ENCODE data around the gene KLHL29. TPM values are rescaled to one million over a fixed set of nuclear protein-coding genes. Genes with fewer than 3 reads are reported as not detected.

KLHL29 gene
- total RNA-seq, 1 donor from 2014 or later: 2.3 TPM

DNA sequence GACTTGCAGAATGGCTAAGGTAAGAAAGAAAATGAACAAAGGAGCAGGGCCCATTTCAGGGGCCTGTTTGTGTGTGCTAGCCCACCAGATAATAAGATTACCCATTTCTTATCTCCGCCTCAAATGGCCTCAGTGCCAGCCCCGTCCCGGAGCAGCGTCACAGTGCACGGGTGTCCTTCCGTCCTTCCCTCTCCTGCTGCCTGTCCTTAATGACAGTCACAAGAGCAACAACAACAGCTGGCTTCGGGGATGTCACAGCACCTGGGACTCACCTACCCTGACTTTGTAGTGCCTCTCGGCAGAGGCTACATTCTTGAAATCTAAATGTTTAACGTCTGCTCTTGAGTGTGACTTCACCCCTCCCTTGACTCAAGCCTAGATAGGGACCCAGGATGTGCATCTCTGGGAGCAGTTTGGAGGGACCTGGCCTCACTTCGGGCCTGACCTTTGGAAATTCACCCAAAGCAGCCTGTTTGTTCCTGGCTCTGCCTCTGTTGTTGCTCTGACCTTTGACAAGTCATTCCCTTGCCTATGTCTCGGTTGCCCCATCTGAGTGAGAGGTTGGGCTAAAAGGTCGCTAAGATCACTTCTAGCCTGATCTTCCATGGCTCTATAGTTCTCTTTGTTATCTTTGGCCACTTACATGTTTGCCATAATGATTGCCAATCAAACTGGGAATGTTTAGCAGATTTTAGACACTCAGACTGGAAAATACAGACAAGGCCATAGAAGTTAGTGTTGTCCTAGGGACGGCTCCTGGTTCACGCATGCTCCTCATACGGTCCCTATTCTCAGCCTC lies 122.5 kb downstream of the KLHL29 start:
- ATAC-seq (peak; percentile 54), DNase-seq (ENCODE audit: low spot score) (no peak)

DNA sequence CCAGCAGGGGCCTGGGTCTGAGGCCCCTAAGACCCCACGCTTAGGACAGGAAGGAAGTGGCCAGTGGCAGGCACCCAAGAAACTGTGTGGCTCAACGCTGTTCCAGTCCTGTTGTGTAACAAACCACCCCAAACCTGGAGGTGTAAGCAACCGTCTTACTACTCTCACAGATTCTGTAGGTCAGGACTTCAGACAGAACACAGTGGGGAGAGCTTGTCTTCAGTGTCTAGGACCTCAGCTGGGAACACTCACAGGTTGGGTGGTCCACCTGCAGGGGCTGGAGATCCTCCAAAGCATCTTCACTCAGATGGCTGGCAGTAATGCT lies 123.0 kb downstream of the KLHL29 start:
- no peak for ATAC-seq
- no peak for DNase-seq (ENCODE audit: low spot score)

DNA sequence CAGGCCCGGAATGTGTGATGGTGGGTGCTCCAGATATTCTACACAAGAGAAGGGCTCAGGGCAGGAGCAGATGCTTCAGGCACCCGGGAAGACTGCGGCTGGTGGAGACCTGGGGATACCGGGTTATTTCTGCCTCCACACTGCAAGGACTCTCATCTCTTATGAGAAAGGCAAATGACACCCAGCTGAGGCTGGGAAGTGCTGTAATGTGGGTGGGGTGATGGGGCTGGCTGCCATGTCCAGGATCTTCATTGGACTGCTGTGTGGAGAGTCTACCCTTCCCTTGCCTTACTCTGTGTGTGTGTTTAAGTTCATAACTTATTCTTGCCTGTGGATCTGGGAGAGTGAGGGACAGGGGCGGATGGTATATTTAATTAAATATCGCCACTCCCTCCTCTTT lies 124.1 kb downstream of the KLHL29 start:
- DNase-seq (ENCODE audit: low spot score): no peak
- ATAC-seq: no peak

DNA sequence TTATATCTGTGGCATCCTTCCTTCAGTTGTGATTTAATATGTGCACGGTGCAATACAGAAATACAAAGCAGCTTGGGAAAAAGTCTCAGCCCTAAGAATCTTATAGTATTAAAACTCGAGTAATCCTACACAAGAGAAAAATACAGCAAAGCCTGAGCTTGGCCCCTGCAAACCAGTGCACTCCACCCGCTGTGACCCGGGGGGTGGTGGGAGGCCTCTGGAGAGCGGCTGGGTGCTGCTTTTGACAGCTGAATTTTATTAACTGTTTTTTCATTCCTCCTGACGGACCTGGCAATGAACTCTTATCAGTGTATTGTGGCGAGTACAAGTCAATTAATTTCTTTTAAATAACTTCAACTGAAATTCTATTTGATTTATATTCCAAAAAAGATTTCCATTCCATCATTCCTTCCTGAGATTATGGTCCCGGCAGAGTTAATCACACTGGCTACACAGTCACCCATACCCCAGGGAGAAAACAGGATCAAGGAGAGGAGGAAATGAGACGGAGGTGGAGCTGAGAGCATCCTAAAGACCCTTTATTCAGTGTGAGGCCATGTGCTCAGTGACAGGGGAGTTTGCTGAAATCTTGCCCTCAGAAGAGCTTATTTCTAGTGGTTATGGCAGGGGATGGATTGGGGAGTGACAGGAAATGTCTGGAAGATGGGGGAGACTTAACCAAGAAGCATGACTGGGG lies 124.8 kb downstream of the KLHL29 start:
- ATAC-seq (no peak), DNase-seq (ENCODE audit: low spot score) (no peak)

DNA sequence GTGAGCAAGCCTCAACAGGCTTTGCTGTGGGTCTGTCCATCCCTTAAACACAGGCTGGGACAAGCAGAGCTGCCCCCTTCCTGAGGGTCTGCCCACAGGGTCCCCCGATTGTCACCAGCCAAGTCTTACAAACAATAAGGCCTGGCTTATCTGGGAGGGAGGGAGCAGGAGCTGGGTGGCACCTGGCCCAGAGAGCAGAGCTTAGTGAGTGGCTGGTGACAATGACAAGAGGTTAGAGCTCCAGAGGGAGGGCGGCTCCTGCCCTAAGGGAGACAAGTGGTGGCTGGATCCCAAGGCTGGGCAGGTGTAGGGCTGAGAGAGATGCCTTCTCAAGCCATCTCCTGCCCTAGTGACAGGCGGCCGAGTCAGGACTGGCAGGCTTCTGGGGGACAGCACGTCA lies 125.5 kb downstream of the KLHL29 start:
- no peak for ATAC-seq
- DNase-seq (ENCODE audit: low spot score): no peak

DNA sequence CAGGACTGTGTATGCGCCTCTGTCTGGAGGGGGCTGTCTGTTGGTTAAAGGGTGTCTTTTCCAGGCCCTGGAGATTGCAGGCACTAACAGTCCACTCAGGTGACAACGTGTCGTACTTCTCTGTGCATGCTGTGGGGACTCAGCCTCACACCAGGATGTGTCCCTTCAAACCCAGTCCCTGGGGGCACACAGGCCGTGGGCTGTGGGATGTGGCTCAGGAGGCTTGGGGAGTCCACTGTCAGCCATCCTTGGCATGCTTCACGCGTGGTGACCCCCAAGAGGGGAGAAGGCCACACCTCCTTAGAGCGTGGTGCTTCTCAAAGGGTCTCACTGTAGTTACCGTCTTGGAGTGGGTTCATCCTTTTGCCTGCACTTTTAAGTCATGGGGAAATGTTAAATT lies 127.8 kb downstream of the KLHL29 start:
- ATAC-seq: no peak
- no peak for DNase-seq (ENCODE audit: low spot score)

DNA sequence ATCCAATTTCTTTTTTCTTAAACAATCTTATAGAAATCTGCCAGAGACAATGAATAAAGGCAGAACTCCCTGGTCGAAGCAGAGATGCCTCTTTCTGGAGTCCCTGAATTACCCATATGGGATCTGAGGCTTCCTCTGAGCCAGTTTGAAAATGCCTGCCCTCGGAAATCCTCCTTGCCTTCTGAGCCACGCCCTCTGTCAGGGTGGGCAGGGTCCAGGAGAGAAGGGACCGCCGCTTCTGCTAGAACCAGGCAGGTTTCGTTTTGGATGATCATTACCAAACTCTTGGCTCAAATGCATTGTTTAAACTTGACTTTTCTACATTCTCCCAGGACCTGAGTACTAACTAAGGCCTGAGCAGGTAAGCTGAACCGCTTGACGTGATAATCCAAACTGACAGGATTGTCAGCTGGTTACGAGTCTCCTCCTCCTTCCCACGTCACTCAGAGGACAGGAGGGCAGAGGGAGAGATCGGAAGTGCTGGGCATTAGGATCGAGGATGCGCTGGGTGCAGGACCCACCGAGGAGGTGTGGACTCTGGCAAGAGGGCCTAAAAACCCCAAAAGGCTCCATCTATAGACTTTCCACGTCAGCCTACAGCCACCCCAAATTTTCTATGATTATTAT lies 128.4 kb downstream of the KLHL29 start:
- DNase-seq (ENCODE audit: low spot score): no peak

DNA sequence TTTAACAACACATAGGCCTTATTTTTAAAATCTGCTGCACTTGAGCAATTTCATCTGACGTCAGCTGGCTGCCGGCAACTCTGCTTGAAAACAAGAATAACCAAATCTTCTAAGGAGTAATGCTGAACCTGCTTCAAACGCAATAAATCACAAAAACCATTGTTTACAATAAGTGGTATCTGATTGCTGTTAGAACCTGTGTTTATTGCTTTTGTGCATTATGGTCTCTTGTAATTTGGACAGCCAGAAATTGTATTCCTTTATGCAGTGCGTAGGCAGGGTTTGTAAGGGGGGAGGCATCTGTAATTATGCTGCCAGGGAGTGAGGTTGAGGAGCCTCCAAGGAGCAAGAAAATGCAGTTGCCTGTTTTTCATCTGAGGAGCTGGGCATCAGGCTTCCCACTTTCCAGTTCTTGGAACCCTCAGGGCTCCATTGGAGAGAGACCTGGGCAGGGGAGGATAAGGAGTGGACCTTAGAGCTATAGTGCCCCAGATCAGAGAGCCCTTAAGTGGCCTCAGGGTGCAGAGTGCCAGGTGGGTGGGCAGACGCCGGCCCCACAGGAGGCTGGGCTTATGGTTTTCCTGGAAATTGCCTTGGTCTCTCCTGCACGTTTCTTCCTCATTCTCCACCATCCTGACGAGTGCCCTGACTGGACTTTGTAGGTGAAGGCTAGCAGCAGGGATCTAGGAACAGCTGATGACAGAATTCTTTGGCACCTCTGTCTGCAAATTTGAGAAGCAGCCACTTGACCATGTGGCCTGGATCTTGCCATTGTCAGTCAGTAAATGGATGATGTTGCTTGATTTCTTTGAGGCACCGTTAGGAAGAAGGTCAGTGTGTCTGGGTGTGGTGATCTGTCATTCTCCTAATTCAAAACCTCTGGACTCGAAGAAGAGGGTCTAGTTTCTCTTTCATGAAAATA lies 129.2 kb downstream of the KLHL29 start:
- DNase-seq (ENCODE audit: low spot score) (no peak), ATAC-seq (no peak)

More for the DNA sequence above, 128.4 kb downstream of the KLHL29 start:
- peak; percentile 13 for ATAC-seq

DNA sequence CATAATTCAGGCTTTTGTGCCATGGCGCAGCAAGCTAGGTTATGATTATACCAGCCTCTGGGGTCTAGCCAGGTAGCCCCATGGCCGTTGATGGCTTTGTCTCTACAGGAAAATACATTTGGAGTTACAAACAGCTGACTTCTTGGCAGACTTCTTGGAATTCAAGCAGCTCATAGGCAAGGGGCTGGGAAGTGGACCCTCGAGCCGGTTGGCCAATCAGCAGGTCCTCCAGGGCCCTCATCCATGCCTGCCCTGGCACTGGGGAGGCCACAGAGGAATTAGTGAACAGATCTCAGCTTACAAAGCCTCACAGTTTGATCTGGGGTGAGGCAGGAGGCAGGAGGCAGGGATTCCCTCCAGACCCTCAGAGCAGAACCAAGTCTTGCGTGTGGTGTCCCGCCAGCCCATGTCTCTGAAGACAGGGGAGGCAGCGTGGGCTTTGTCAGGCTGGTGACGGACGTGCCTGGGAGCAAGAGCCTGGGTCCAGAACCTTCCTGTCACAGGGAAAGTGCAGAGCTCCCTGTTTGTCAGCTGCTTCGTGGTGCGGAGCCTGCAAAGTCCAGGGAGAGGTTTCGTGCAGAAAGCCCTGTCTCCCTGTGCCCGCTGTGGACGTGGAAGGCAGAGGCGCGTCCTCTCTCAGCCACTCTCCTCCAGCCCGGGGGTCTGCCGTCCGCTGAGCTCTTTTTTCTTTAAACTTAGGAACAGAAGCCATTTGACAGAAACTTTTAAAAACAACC lies 131.7 kb downstream of the KLHL29 start:
- no peak for ATAC-seq
- DNase-seq (ENCODE audit: low spot score): no peak

DNA sequence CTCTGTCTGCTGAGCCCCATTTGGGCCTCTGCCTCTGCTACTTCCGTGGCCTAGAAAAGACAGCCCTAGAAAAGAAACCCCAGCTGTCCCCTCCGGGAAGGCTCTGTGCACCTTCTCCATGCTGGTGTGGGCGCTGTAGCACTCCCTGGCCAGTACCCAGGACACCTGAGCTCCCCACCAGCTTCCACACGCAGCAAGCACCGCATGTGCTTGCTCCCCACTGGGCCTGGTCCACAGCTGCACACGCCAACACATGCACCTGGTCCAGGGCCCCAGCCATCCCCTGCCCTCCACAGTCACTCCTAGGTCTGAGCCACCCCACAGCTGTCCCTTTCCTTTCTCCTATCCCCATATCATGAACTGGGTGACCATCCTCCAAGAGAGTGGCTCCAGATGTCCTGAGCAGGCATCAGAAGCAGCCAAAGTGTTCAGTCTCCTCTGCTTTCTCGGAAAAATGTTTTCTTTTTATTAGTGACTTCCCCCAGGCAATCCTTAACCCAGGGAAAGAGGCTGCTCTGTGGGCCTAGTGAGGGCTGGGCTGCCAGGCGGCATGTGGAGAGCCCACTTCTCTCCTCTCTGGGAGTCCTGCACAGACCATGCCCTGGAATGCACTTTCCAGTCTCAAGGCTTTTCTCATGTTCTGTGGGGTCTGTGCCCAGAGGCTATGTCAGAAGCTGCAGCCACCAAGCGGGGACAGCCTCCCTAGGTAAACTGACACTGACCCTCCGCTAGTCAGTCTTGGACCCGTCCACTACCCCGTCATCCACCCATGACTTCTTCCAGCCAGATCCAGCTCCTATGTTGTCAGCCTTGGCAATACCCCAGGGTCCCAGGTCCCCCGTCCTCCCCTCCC lies 133.7 kb downstream of the KLHL29 start:
- no peak for ATAC-seq

DNA sequence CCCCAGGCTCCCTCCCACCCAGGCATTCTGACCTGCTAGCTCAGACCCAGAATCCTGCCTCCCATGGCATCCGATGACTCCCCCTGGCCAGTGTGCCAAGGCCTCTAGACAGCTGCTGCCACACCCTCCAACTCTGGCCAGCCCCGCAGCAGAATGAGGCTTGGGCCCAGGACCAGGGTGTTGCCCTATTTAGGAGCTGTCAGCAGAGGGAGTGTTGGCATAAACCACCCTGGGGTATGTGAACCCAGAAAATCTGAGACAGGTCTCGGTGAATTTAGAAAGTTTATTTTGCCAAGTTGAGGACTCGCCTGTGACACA lies 134.3 kb downstream of the KLHL29 start:
- DNase-seq (ENCODE audit: low spot score) (no peak), ATAC-seq (no peak)

More for the DNA sequence above, 133.7 kb downstream of the KLHL29 start:
- DNase-seq (ENCODE audit: low spot score): no peak

DNA sequence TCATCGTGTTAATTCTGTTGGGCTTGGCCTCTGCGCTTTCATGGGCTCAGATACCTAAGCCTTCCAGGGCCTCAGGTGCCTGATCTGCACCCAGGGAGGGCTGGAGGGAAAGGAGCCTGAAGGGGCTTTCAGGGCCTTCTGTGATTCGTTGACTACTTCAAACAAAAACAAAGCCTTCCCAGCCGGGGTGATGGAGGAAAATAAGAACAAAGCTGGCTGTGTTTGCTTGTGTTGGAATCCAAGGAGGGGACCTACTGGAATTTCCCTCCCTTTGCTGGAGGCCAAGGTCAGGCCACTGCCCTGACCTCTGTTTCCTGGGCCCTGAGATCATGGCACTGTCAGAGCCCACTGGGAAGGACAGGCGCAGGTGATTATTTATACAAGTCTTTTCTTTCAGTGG lies 135.3 kb downstream of the KLHL29 start:
- DNase-seq (ENCODE audit: low spot score) (no peak), ATAC-seq (no peak)

DNA sequence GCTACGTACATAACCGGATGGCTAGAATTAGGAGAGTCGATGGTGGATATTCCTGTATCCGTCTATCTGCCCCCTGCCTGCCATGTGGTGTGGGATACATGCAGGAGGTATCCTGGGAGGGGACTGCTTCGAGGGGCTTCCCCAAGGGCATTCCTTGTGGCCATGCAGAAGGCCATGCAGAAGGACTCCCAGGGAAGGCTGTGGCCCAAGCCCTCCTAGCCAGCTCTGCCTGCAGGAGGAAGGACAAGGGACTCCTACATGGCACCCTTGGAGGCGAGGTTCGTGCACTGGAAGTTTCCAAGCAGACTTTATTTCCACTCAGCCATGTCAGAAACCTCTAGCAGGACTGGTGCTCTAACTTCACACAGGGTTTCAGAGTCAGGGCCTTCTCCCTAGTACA lies 136.1 kb downstream of the KLHL29 start:
- DNase-seq (ENCODE audit: low spot score) (no peak), ATAC-seq (no peak)

DNA sequence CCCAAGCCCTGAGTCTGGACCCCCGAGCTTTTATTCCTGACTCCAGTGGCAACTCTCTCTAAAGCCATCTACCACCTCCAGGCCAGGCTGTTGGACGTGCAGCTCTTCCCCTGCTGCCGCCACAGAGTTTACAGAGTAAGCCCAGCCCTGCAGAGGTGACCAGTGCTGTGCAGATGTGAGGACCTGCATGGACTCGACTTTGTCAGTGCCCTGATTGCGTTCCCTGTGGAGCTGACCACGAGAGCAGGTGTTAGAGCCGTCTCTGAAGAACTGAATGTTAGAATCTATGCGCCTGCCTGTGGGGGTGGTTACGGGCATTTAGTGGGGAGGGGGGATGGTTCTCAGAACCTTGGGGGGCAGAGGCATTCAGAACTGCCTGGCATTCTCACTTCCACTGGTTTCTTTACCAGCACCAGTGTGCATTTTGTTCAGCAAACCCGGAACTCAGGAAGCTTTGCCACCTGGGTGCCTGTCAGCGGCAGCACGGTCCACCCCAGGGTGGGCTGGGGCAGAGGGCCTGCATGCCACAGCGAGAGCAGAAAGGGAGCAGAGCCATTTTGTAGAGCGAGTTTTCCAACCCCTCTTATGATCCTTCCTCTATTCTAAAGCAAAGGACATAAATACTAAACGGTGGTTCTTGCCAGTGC lies 137.9 kb downstream of the KLHL29 start:
- no peak for ATAC-seq
- DNase-seq (ENCODE audit: low spot score): no peak

DNA sequence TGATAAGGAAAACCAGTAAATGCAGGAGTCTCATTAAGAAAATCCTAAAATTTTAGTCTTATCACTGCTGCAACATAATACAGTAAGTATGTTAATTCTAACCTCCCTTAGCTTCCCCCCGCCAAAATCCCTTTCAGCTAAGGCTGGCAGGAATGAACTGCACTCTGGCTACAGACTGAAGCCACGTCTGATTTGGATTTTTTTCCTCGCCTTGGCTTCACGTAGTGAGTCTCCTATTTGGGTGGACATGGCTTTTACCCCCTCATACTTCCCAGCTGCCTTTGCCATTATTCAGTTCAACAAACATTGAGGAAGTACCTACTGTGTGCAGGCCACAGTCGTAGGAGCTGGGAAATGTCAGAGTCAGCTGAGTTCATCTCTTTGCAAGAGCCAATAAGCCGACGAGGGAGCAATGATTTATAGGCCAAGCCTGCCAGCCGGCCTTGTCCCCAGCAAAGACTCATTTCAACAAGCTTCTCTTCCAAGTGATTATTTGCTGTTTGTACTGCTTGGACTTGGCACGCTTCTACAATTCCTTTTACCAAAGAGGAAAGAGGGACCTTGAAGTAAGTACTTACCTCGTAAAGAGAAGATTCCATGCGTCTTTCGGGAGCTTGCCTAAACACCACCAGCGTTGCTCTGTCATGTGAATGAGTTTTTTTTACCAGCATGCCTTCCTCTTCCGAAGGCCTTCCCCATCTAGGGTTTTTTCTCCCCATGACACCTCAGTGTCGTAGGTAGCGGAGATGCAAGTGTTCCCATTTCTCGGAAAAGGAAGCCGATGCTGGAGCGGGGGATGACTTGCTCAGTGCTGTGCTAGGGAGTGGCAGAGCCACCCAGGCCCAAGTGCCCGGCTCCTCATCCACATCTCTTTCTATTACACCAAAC lies 138.6 kb downstream of the KLHL29 start:
- no peak for DNase-seq (ENCODE audit: low spot score)

DNA sequence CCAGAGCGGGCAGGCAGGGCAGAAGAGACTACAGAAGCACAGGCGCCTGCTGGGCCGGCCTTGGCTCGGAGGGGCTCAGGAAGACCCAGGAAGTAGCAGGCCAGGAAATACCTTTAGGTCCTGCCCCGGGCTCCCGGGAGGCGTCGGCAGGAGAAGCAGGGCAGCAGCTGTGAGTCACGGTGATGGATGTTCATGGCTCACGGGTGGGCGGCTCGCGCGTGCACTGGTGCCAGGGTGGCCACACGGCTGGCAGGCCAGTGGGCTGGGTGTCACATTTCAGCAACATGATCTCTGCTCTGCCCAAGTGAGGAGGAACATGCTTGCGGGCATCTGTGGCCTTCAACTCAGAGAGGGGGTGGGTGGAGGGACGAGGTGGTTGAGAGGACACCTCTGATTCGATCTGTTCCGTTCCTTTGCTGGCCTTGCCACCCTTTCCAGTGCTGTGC lies 139.3 kb downstream of the KLHL29 start:
- ATAC-seq (no peak), DNase-seq (ENCODE audit: low spot score) (no peak)

More for the DNA sequence above, 138.6 kb downstream of the KLHL29 start:
- ATAC-seq: no peak

DNA sequence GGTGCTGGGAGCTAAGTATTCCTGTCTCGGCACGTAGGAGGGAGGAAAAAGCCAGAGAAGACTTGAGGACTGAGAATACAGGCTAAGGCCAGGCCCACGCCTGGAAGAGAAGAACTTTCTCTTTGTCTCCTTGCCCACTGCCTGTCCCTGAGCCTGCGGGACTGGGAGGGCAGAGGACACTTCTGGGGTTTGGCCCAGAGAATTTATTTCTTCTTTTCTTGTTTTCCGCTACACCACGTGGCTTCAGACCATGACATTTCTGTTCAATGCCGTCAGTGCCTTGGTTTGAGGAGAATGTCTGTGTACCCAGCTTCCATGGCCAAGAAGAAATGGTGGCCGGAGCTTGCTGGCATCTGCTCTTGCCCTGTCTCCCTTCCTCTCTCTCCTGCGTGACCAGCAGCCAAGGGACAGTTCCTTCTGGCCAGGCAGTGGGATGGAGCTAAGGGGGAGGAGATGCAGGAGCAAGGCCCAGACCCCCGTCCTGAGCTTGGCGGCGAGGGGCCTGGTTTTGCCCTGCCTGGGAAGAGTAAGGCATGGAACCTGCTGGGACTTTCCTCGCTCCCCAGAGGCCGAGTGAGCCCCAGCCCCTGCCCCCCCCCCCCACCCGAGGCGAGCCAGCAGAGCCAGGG lies 140.3 kb downstream of the KLHL29 start:
- DNase-seq (ENCODE audit: low spot score) (no peak), ATAC-seq (no peak)

DNA sequence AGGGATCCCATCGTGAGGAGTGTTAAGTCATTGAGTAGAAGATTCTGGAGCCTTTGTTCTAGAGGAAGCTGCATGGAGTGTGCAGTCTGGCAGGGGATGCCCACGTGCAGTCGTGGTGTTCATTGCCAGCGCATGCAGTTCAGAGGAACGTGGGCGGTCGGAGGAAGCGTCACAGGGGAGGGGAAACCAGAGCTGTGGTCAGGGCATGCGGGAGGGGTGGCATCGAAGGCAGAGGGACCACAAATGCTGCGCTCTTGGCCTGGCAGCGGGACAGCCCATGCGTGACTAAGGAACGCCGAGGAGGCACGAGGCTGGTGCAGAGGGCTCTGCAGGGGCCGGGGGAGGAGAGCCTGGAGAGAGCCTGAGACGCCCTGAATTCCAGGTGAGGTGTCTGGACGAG lies 141.1 kb downstream of the KLHL29 start:
- no peak for ATAC-seq
- no peak for DNase-seq (ENCODE audit: low spot score)
